ENCODE results near the gene CMYA5. TPM values are rescaled to one million over a fixed set of nuclear protein-coding genes. Genes with fewer than 3 reads are reported as not detected.

Gene CMYA5
- total and polyA plus RNA-seq, 2 donors (not counting 3 experiments of a cell fraction or from before 2014, with no cell fraction given) = 0.04 to 0.20 TPM

DNA sequence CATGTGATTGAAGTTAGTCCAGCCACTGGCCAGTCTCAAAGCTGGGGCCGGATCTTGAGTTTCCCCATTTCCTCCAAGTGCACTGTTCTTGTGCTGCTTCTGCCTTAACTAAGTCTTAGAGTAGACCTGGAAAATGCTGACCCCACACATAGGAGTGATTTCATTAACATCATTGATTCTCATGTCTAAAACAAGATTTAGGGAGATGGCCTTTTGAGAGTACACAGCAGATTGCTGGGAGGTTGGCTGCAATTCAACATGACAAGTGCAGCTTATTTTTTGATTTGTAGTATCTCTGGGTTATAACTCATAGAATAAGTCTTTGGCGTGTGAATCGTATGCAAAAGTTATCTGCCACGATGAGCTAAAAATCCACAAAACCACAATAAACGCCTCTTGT is 131.0 kb downstream of the CMYA5 start:
- H4K20me1 ChIP-seq (replicated peaks; ENCODE audit: control insufficient read depth, extremely low read depth, insufficient read depth, low read length) = no peaks in the 10 kb centered on the region

More for the DNA sequence above, 131.0 kb downstream of the CMYA5 start:
- H3K79me2 ChIP-seq (ENCODE audit: control insufficient read depth, insufficient read depth, low read length) = no peaks in the 10 kb centered on the region
- H3K4me1 ChIP-seq (ENCODE audit: control insufficient read depth, extremely low read depth, insufficient read depth, low read length) = no peaks in the 10 kb centered on the region
- no peak overlapping the region for H3K4me2 ChIP-seq (ENCODE audit: insufficient read depth, low read length)
- no peak overlapping the region for H3K9ac ChIP-seq (replicated peaks; ENCODE audit: extremely low read depth, insufficient read depth, low read length)
- BruUV-seq (replicated peaks) = no TSS peak
- no peaks in the 10 kb centered on the region for H3K9me3 ChIP-seq (replicated peaks; ENCODE audit: control insufficient read depth, insufficient read depth, low read length)
- H2AFZ ChIP-seq (ENCODE audit: low read depth, low read length) = no peak overlapping the region
- H3K36me3 ChIP-seq (ENCODE audit: control insufficient read depth in 2 of 2, extremely low read depth in 1 of 2, insufficient read depth in 2 of 2, low read length in 2 of 2) = no peaks in the 10 kb centered on the region
- H3K9me1 ChIP-seq (replicated peaks; ENCODE audit: control insufficient read depth, extremely low read depth, insufficient read depth, low read length) = no peaks in the 10 kb centered on the region
- dilution Hi-C loops (cut with MboI; ENCODE audit: extremely low pct_ligation_motif_present, low sequenced_read_pairs) (no loop called here), intact Hi-C loops (cut with micrococcal nuclease) (no loop called here)
- no peaks in the 10 kb centered on the region for H3K27me3 ChIP-seq (ENCODE audit: control insufficient read depth in 2 of 2, insufficient read depth in 2 of 2, low read length in 2 of 2)
- no peak for DNase-seq (ENCODE audit: low read depth, low spot score)
- POLR2A ChIA-PET = no interaction called here
- CTCF ChIA-PET = interaction anchor here (0.6 kb wide), 1 partner anchor 459 kb away, joined by 3 read pairs; no protein-coding TSS in a partner anchor
- H3K27ac ChIP-seq (ENCODE audit: insufficient read depth, low read depth, low read length) = no peak overlapping the region
- FAIRE-seq = no peak
- no peak overlapping the region for H3K4me3 ChIP-seq (replicated peaks in 1 of 3; ENCODE audit: insufficient read depth in 1 of 3, low read depth in 1 of 3, low read length in 3 of 3)
- TF ChIP-seq MYC (IDR thresholded peaks at IDR 0.05; ENCODE audit: low read depth, low read length) (no peak), JUN (IDR thresholded peaks at IDR 0.05; ENCODE audit: borderline replicate concordance, insufficient read depth, insufficient read length, low read depth) (no peak), POLR2A (IDR thresholded peaks at IDR 0.05; ENCODE audit: low read depth, low read length) (no peak), MAX (IDR thresholded peaks at IDR 0.05; ENCODE audit: insufficient read depth, insufficient read length) (no peak), POLR2AphosphoS5 (IDR thresholded peaks at IDR 0.05; ENCODE audit: insufficient read depth, low read depth, low read length) (no peak), EZH2 (IDR thresholded peaks at IDR 0.05; ENCODE audit: borderline replicate concordance, low read depth, low read length, severe bottlenecking) (no peak), FOS (IDR thresholded peaks at IDR 0.05; ENCODE audit: borderline replicate concordance, insufficient read depth, low read length) (no peak), GATA2 (IDR thresholded peaks at IDR 0.05; ENCODE audit: insufficient read depth, insufficient read length, low read depth, low read length) (no peak)
- TF ChIP-seq, protein P1, sequence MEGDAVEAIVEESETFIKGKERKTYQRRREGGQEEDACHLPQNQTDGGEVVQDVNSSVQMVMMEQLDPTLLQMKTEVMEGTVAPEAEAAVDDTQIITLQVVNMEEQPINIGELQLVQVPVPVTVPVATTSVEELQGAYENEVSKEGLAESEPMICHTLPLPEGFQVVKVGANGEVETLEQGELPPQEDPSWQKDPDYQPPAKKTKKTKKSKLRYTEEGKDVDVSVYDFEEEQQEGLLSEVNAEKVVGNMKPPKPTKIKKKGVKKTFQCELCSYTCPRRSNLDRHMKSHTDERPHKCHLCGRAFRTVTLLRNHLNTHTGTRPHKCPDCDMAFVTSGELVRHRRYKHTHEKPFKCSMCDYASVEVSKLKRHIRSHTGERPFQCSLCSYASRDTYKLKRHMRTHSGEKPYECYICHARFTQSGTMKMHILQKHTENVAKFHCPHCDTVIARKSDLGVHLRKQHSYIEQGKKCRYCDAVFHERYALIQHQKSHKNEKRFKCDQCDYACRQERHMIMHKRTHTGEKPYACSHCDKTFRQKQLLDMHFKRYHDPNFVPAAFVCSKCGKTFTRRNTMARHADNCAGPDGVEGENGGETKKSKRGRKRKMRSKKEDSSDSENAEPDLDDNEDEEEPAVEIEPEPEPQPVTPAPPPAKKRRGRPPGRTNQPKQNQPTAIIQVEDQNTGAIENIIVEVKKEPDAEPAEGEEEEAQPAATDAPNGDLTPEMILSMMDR (IDR thresholded peaks at IDR 0.05; ENCODE audit: extremely low read depth in 1 of 2, insufficient read depth in 1 of 2, low read depth in 1 of 2, low read length in 2 of 2) = no peak

Data from endothelial cell of umbilical vein (primary cell).